PC-3 (cell line): Measurements from ENCODE around the gene HTRA2. TPM values are rescaled to one million over a fixed set of nuclear protein-coding genes. Genes with fewer than 3 reads are reported as not detected.
A peak's percentile ranks its signal among the peaks of the same experiment; 100 is the strongest.

Source experiments
- ATAC-seq: fragments of 200-7000 bp; cut with Tn5 transposase; 2 replicates; pipeline ENCODE4 v1.9.1; 2020; ENCODE audit warnings: mild to moderate bottlenecking, moderate library complexity
- BruUV-seq: library from RNA; stranded (reverse); fragments of 400-500 nt; replicated peaks from 2 replicates; lab custom pipeline; 2021; lab: Mats Ljungman, UMichigan
- CTCF ChIA-PET: fragments of 300-600 bp; sonication (Branson Sonifier 250); formaldehyde crosslinking; loops from one replicate; lab custom pipeline; 2022; ENCODE audit warnings: antibody characterized with exemption; lab: Charles Lee
- POLR2A ChIA-PET: fragments of 300-600 bp; sonication (Branson Sonifier 250); formaldehyde crosslinking; loops from one replicate; lab custom pipeline; 2022; ENCODE audit warnings: antibody characterized with exemption; ENCODE audit not compliant: unreplicated experiment; lab: Charles Lee
- DNase-seq: peaks from one replicate; pipeline ENCODE4 v3.0.0-alpha.2; 2015
- H2AFZ ChIP-seq: fragments of 300-600 bp; sonication (generic); 2 replicates; pipeline ENCODE4 v1.6.0; 2016; ENCODE audit warnings: antibody characterized with exemption, low read length
- H3F3A ChIP-seq: fragments of 300-600 bp; sonication (generic); one replicate; pipeline ENCODE4 v1.6.0; 2017; ENCODE audit warnings: antibody characterized with exemption, low read length, control low read depth, mild to moderate bottlenecking; ENCODE audit not compliant: unreplicated experiment
- H3K27ac ChIP-seq: fragments of 300-600 bp; sonication (generic); 2 replicates; pipeline ENCODE4 v1.5.1; 2016; ENCODE audit warnings: mild to moderate bottlenecking, low read length
- H3K27me3 ChIP-seq: fragments of 300-600 bp; sonication (generic); 2 replicates; pipeline ENCODE4 v1.6.1; 2016; ENCODE audit warnings: low read length, mixed read lengths
- H3K36me3 ChIP-seq: fragments of 300-600 bp; sonication (generic); 2 replicates; pipeline ENCODE4 v1.6.1; 2016; ENCODE audit warnings: low read depth, mixed run types, low read length, mixed read lengths
- H3K4me1 ChIP-seq: fragments of 300-600 bp; sonication (generic); 2 replicates; pipeline ENCODE4 v1.5.1; 2016; ENCODE audit warnings: low read length; ENCODE audit not compliant: insufficient read depth
- H3K4me2 ChIP-seq: fragments of 300-600 bp; sonication (generic); 2 replicates; pipeline ENCODE4 v1.6.0; 2016; ENCODE audit warnings: low read length
- H3K4me3 ChIP-seq: fragments of 300-600 bp; sonication (generic); 2 replicates; pipeline ENCODE4 v1.5.1; 2016; ENCODE audit warnings: mild to moderate bottlenecking, low read length, mixed read lengths
- H3K79me2 ChIP-seq: fragments of 300-600 bp; sonication (generic); 2 replicates; pipeline ENCODE4 v1.6.1; 2017; ENCODE audit warnings: low read length, mixed read lengths
- H3K9ac ChIP-seq: fragments of 300-600 bp; sonication (generic); 2 replicates; pipeline ENCODE4 v1.6.0; 2016; ENCODE audit warnings: mild to moderate bottlenecking, low read length
- H3K9me2 ChIP-seq: fragments of 300-600 bp; sonication (generic); replicated peaks from 2 replicates; pipeline ENCODE4 v1.6.1; 2016; ENCODE audit warnings: mixed run types, low read length, mixed read lengths
- H3K9me3 ChIP-seq: fragments of 300-600 bp; sonication (generic); 2 replicates; pipeline ENCODE4 v1.6.1; 2016; ENCODE audit warnings: low read length, mixed read lengths
- H4K20me1 ChIP-seq: fragments of 300-600 bp; sonication (generic); 2 replicates; pipeline ENCODE4 v1.6.1; 2016; ENCODE audit warnings: low read length, mixed read lengths
- EZH2 ChIP-seq: fragments of 300-600 bp; sonication (generic); IDR thresholded peaks from one replicate; pipeline ENCODE4 v1.6.1; 2017; ENCODE audit warnings: antibody characterized with exemption, mild to moderate bottlenecking, low read length; ENCODE audit not compliant: unreplicated experiment
- EZH2phosphoT487 ChIP-seq: fragments of 300-600 bp; sonication (generic); IDR thresholded peaks from 2 replicates; pipeline ENCODE4 v1.6.1; 2018; ENCODE audit warnings: mild to moderate bottlenecking, antibody characterized with exemption, low read length, borderline replicate concordance
- intact Hi-C: fragments of 100-400 bp; cut with micrococcal nuclease; formaldehyde crosslinking; loops from 2 replicates; pipeline ENCODE4 v1.9.0; 2023
- total RNA-seq: library from RNA; depleted of rRNA; stranded (reverse); fragments of >200 nt; gene quantifications from 2 replicates; pipeline ENCODE4 v1.2.3, GENCODE V29; 2014
- TF ChIP-seq, protein P1 (sequence below): fragments of 300-600 bp; sonication (generic); conservative IDR thresholded peaks from 2 replicates; pipeline ENCODE4 v1.5.1; 2017; ENCODE audit warnings: antibody characterized with exemption, low read depth, mild to moderate bottlenecking, low read length

HTRA2 gene
- total RNA-seq, 1 experiment from 2014 or later, result 71.8 TPM

GRCh38 chr2:74564222-74564621, 34.5 kb downstream of the HTRA2 start:
- no peaks in the 10 kb centered on the region for H3K27me3 ChIP-seq
- H3F3A ChIP-seq, result no peaks in the 10 kb centered on the region
- H3K4me3 ChIP-seq, result no peak overlapping the region
- DNase-seq, result peak; percentile 39
- no peaks in the 10 kb centered on the region for H4K20me1 ChIP-seq
- no peak overlapping the region for H3K27ac ChIP-seq
- no peaks in the 10 kb centered on the region for H3K9me3 ChIP-seq
- no peaks in the 10 kb centered on the region for H3K79me2 ChIP-seq
- ATAC-seq, result no peak
- peaks cover 31% of the 10 kb centered on the region for H3K4me1 ChIP-seq
- TF ChIP-seq, protein P1, sequence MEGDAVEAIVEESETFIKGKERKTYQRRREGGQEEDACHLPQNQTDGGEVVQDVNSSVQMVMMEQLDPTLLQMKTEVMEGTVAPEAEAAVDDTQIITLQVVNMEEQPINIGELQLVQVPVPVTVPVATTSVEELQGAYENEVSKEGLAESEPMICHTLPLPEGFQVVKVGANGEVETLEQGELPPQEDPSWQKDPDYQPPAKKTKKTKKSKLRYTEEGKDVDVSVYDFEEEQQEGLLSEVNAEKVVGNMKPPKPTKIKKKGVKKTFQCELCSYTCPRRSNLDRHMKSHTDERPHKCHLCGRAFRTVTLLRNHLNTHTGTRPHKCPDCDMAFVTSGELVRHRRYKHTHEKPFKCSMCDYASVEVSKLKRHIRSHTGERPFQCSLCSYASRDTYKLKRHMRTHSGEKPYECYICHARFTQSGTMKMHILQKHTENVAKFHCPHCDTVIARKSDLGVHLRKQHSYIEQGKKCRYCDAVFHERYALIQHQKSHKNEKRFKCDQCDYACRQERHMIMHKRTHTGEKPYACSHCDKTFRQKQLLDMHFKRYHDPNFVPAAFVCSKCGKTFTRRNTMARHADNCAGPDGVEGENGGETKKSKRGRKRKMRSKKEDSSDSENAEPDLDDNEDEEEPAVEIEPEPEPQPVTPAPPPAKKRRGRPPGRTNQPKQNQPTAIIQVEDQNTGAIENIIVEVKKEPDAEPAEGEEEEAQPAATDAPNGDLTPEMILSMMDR, result no peak
- TF ChIP-seq EZH2phosphoT487, result no peak
- no peak for TF ChIP-seq EZH2
- CTCF ChIA-PET, result no interaction called here
- H2AFZ ChIP-seq, result no peak overlapping the region
- no TSS peak for BruUV-seq
- H3K4me2 ChIP-seq, result no peak overlapping the region
- no peaks in the 10 kb centered on the region for H3K9me2 ChIP-seq
- H3K36me3 ChIP-seq, result no peaks in the 10 kb centered on the region
- POLR2A ChIA-PET, result no interaction called here
- H3K9ac ChIP-seq, result no peak overlapping the region
- intact Hi-C loops, result no loop called here

- ATAC-seq (no peak), DNase-seq (no peak)
- TF ChIP-seq EZH2, result no peak
- TF ChIP-seq, protein P1, result no peak
- TF ChIP-seq EZH2phosphoT487, result no peak
- no peaks in the 10 kb centered on the region for H3K36me3 ChIP-seq
- H3K9me3 ChIP-seq, result no peaks in the 10 kb centered on the region
- H3K4me3 ChIP-seq, result no peak overlapping the region
- H2AFZ ChIP-seq, result no peak overlapping the region
- intact Hi-C loops, result no loop called here
- CTCF ChIA-PET, result no interaction called here
- H3K9ac ChIP-seq, result no peak overlapping the region
- no peak overlapping the region for H3K27ac ChIP-seq
- H3K4me1 ChIP-seq, result peaks cover 23% of the 10 kb centered on the region
- H3K4me2 ChIP-seq, result no peak overlapping the region
- no peaks in the 10 kb centered on the region for H3F3A ChIP-seq
- H3K9me2 ChIP-seq, result no peaks in the 10 kb centered on the region
- POLR2A ChIA-PET, result no interaction called here
- no TSS peak for BruUV-seq
- no peaks in the 10 kb centered on the region for H3K27me3 ChIP-seq
- no peaks in the 10 kb centered on the region for H3K79me2 ChIP-seq
- H4K20me1 ChIP-seq, result no peaks in the 10 kb centered on the region
These were observed 36.5 kb downstream of the HTRA2 start for GRCh38 chr2:74566076-74566753.

DNA sequence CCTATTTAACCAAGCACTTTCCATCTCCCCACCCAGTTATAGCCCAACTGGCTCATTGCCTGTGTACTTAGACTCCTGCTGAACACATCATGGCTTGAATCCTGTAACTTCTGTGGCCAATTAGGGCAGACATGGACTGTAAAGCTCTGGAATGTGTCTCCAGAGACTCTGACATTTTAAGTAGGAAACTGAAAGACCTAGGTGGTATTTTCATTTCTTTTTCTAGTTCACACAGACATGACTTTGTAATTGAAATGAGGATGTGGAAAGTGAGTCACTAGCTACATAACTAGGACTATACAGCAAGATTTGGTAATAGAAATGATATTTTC, 37.0 kb downstream of the HTRA2 start:
- Histone ChIP-seq H3K4me1 (peaks cover 23% of the 10 kb centered on the region), H2AFZ (no peak overlapping the region), H3K4me3 (no peak overlapping the region), H3K9me3 (no peaks in the 10 kb centered on the region), H3K9me2 (no peaks in the 10 kb centered on the region), H3K79me2 (no peaks in the 10 kb centered on the region), H3K4me2 (no peak overlapping the region), H3K27me3 (no peaks in the 10 kb centered on the region), H4K20me1 (no peaks in the 10 kb centered on the region), H3K27ac (no peak overlapping the region), H3K9ac (no peak overlapping the region), H3F3A (no peaks in the 10 kb centered on the region), H3K36me3 (no peaks in the 10 kb centered on the region)
- ChIA-PET POLR2A (no interaction called here), CTCF (no interaction called here)
- peak; percentile 51 for DNase-seq
- intact Hi-C loops, result no loop called here
- TF ChIP-seq, protein P1, result no peak
- no peak for TF ChIP-seq EZH2
- no peak for TF ChIP-seq EZH2phosphoT487
- no TSS peak for BruUV-seq
- ATAC-seq, result no peak
